HG02970 (cell line): Measurements from ENCODE around the gene LRRC8B.
"Not testable (repeated sequence)": the region's sequence is repeated elsewhere in the genome, so short reads cannot be mapped to it uniquely, and the experiment has no call there.

Experiments
- ATAC-seq: cut with Tn5 transposase; IDR thresholded peaks from one replicate; pipeline ENCODE4 v1.9.1; 2021; ENCODE audit warnings: mild to moderate bottlenecking, moderate library complexity, moderate number of reproducible peaks; ENCODE audit not compliant: unreplicated experiment, low FRiP score

The LRRC8B gene

DNA sequence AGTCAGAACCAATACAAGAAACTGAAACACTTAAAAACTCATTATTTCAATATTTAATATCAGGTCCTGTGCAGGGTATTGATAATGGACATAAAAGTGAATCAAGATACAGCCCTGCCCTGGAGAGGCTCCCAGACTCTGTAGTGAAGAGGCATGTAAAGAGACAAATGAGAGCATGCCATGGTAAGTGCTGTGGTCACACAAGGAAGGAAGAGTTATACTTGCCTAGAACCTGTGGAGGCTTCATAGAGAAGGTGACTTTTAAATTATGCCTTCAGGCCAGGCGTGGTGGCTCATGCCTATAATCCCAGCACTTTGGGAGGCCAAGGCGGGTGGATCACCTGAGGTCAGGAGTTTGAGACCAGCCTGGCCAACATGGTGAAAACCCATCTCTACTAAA is 105.0 kb downstream of the LRRC8B start:
- ATAC-seq: not testable (repeated sequence)

DNA sequence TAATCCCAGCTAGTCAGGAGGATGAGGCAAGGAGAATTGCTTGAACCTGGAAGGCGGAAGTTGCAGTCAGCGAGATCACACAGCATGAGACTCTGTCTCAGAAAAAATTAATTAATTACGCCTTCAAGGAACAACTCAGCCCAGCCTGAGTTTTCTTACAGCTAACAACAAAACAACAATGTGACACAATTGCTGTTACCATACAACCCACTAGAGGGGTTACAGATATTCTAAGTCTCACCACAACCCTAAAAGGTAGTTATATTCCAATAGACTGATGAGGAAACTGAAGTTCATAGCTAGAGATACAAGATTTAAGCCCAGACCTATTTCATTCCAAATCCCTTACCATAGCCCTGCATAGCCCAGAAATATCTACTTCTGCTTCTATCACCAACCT is 105.4 kb downstream of the LRRC8B start:
- no peak for ATAC-seq

DNA sequence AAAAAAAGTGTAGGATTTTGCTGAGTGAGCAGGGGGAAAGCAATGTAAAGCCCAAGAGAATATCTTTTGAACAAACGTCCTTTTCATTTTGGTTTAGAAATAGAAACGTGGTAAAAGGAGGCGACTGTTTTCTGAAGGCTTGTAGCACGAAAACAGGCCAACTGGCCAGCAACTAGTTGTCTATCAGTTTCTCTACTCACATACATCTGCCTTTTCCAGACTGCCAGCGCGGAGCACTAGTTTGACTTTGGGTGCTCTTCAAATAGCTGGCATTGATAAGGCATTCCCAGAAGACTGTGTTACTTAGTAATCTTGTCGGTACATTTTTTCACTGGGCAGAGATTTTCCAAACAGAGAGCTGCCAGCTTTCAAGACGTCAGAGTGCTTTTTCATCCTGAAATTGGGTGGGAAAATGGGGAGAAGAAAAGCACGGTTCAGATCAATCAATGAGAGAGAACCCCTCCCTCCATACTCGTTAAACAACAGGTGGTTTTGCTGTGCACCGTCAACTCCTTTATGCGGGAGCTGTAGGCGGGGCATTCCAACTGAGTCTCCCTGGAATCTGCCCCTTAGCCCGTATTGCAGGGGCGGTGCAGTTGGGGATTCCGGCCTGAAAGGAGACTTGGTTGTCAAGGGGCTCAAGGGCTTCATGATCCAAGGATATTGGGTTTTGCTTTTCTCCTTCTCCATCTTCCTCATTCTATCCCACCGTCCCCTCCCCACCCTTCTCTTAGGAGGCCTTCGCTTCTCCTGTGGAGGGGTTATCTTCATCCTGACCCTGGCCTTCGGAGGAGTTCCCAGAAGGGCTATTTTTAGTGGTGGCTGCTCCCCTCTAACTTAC is 107.4 kb downstream of the LRRC8B start:
- no peak for ATAC-seq

DNA sequence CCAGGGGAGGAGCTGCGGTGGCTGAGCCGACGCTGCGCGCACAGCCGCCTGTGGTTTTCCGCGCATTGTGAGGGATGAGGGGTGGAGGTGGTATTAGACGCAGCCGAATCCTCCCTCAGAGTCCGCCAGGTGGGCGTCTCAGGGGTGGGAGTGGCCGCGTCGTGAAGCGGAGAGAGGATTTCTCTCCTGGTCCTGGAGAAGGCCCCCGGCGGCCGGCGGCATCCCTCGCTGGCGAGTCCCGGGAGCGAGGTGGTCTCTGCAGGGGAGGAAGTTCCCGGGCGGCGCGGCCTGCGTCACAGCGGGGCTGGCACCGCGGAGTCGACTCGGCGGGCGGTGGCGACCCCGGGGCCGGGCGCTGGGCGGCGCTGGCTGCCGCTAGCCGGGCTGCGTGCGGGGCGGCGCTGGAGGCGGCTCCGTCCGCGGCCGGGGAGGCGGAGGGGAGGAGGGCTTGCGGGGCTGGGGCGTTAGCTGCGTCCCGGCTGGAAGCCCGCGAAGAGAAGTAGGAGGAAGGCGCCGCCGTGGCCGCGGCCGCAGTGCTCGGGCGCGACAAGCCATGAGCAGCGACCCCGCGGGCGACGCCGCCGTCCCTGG is 108.1 kb downstream of the LRRC8B start, which contains the start of gene LRRC8C:
TSS of gene LRRC8C (plus strand) at position 464 of the 591 bp plus-strand sequence. CDS start 53,354 bp downstream, outside the sequence.
- peak; percentile 75 for ATAC-seq

DNA sequence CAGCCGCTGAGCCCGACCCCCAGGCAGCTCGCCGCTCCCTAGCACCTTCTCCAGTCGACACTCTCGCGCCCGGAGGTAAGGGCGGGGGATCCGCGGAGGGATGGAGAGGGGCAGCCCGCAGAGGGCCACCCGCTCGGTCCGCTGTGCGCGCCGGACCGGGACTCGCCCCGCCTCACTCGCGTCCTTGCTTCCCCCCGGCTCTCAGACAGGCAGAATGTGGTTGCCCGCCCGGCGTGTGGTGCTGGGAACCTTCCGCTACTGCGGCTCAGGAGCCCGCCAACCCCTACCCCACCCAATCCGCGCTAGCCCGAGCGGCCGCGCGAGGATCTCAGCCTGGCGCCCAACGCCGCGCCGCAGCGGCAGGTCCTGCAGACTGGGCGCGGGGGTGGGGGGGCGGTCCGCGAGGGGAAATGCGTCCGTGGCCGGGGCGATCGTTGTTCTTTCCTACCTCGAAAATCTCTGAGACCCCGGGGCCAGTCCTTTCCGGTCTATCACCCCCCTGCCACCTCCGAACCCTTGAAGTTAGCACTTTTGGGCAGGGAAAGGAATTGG is 108.7 kb downstream of the LRRC8B start:
- peak; percentile 53 for ATAC-seq

DNA sequence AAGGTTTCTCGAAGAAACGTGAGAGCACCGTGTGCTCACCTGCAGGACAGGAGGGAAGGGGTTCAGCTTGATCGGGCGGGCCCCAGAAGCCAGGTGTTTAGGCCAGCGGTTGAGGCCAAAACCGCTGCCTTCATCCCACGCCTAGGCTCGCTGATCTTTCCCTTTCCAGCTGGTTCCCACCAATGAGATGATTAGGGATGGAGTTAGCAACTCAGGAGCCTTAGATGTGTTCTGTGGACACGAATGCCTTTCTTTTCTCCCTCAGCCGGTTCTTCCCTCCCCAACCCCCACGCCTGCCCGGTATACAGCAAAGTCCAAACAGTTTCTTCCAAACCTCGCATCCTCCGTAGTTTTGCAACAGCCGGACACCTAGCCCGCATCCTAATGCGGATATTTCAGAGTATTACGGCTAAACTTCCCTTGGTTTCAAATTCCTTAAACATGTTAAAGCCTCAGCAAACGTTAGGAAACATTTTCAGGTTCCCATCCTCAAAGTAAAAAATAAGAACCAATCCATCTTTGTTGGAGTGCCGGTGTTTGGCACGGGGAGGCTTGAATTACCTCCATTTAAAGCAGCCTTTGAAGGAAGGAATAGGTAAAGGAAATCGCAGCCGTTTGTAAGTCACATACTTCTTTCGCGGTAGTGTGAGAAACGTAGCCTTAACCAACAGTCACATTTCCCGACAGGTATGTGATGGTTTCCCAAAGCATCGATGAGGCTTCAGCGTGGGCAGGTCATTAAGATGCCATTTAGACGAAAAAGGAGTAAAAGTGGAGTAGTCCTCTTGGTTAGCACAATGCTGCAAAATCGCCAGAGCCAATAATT is 109.4 kb downstream of the LRRC8B start:
- ATAC-seq: no peak

DNA sequence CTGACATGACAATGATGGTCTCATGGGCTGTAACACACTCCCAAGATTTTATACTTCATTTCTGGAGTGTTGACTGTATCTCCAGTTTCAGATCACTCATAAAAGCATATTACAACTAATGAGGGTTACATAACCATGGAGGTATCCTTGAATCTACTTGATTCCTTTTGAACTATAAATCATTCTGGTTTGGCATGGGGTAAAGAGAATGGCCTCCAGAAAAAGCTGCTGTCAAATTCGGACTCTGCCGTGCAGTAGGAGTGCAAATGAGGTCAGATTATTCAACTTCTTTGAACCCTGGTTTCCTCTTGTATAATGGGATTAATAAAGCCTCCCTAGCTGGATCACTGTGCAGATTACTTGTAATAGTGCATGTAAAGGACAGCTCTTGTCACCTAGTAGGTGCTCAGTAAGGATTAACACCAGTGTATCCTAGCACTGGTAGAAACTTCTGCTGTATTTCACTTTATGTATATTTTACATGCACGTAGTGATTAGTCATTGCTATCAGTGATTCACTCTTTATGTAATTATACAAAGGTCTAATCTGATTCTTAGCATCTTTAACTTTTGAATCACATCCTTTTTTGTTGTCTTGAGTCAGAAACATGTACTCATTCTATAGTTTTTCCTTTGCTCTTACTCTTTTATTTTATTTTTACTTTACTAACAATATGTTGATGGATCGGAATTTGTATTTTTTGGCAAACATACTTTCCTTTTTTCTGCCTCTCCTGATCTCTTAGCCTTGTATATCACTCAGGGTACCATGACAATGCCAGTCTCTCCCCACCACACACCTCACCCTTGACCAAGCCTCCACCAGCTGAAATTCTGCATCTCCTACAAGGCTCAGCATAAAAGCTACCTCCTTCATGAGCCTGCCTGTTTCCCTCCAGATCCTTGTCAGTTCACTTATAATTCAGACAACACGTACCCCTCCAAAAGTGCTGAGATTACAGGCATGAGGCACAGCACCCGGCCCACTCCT is 111.5 kb downstream of the LRRC8B start:
- no peak for ATAC-seq

DNA sequence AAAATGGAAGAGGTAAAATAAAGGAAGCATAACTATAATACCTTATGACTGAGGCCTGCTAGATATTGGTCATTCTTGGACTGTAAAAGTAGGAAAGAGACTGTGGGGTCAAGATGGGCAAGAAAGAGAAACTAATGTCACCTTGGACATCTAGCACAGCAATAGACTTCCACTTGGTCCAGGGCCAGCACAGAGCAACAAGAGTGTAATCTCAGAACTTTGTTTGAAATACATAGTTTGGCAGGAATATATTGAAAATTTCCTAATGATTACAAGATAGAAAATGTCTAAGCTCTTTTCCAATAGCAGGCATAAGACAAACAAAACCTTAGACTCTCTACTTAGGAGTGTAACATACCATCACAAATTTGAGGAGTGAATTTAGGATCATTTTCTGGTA is 112.9 kb downstream of the LRRC8B start:
- no peak for ATAC-seq

DNA sequence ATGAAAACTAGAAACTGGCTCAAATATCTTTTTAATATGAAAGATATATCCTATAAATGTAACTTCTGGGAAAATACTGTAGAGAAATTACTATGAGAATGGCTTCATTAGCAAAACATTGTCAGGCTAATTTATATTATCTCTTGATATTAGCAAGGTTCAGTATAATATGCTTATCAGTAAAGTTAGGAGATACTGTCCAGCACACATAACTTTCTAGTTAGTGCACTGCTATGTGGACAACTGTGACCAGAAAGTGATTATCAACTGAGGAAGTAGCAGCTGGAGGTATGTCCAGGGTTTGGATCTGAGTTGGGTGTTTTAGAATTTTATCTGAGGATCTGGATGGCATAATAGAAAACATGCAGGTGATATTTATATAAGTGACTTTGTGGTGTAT is 115.8 kb downstream of the LRRC8B start:
- no peak for ATAC-seq

DNA sequence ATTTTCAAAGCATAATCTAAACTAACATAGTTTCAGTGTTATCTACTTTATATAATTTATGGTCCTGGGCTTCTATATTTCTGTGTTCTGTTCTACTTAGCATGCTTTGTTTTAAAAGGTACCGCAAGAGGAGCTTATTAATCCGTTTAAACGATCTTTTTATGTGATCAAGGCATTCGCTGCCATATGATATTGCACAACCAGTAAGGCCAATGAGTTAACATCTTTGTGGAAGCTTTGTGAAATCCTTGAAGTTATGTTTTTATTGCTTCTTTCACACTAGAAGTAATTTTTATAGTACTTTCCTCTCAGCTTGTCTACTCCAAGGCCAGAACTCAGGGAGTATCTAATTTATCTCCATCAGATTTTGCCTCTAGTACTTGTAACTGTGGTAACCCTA is 117.2 kb downstream of the LRRC8B start:
- ATAC-seq: no peak

DNA sequence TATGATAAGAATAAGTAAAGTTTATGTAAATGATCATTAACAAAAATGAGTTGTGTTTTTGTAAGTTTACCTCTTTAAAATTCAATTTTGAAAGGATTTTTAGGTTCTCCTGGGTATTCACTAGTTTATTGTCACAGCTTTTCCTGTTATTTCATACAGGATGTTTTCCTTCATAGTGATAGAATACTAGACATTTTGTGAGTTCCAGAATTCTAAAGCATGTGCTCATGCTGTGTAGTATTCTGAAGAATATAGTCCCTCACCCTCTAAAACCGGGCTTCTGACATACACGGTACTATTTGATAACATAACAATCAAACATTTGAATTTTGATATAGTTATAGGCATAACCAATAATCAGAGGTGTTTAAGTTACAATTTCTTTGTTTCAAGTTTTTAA is 118.9 kb downstream of the LRRC8B start:
- no peak for ATAC-seq

DNA sequence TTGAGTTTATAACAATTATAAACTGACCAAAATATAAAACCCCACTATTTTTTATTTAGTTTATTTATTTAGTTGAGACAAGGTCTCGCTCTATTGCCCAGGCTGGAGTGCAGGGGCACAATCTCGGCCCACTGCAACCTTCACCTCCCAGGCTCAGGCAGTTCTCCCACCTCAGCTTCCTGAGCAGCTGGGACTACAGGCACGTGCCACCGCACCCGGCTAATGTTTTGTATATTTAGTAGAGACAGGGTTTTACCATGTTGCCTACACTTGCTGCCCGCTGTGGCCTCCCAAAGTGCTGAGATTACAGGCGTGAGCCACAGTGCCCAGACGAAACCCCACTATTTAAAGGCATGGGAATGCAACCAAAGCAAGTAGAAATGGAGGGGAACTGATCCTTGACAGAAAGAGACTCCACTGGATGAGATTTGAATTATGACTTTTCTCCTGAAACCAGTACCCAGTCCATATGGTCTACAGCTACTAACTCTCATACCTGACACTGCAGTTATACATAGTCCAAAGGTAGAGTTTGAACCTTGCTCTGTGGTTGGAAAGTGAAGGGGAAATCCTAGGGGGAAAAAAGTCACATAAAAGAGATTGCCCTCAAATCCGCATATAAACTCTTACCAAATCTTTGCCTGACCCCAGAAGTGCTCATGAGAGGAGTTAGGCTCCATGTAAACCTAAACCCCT is 119.6 kb downstream of the LRRC8B start:
- no peak for ATAC-seq

DNA sequence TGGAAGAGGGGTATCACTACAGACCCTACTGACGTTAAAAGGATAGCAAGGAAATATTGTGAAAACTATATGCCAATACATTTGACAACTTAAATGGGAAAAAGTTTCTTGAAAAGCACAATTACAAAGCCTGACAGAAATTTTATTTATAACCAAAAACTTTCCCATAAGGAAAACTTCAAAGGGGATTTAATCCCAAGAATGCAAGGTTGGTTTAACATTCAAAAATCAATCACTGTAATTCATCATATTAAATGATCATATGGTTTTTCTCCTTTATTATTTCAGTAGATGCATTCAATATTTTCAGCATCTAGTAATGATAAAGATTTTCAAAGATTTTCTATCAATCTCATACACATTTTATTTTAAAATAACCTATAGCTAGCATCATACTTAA is 121.6 kb downstream of the LRRC8B start:
- no peak for ATAC-seq
